HG03095 (cell line): ENCODE results near the gene GADD45A.

ENCODE experiments used
- ATAC-seq: cut with Tn5 transposase; IDR thresholded peaks from one replicate; pipeline ENCODE4 v1.9.1; 2021; ENCODE audit warnings: moderate library complexity; ENCODE audit not compliant: unreplicated experiment

Gene GADD45A

DNA sequence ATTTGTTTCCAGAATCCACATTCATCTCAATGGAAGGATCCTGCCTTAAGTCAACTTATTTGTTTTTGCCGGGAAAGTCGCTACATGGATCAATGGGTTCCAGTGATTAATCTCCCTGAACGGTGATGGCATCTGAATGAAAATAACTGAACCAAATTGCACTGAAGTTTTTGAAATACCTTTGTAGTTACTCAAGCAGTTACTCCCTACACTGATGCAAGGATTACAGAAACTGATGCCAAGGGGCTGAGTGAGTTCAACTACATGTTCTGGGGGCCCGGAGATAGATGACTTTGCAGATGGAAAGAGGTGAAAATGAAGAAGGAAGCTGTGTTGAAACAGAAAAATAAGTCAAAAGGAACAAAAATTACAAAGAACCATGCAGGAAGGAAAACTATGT lies 2.6 kb downstream of the GADD45A start:
- ATAC-seq = no peak

DNA sequence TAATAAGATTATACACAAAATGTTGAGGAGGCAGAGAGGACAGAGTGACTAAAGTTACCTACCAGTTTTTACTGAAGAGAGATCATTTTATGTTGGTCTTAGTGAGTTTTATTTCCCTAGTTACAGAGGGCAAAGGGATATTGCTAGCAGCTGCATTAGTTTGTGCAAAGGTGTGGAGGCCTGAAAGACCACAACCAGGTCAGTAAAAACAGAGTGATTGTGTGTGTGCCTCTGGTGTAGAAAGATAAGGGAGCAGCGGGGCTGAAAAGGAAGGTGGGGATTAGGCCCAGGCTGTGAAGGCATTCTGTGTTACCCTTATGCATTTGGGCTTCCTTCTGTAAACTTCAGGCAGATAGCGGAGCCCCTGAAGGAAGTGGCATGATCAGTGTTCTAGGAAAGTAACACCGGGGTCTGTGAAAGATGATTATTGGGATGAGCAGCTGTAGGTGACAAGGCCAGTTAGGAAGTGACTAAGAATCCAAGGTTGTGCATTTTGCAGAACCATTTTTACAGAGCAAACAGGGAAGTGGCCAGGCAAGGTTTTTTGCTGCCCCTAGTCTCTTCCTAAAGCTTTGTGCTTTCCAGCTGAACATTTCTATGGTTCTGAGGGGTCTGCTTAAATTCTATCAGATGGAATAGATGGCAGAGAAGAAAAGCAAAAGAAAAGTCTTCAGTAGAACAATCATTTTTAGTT lies 3.7 kb downstream of the GADD45A start:
- no peak for ATAC-seq

DNA sequence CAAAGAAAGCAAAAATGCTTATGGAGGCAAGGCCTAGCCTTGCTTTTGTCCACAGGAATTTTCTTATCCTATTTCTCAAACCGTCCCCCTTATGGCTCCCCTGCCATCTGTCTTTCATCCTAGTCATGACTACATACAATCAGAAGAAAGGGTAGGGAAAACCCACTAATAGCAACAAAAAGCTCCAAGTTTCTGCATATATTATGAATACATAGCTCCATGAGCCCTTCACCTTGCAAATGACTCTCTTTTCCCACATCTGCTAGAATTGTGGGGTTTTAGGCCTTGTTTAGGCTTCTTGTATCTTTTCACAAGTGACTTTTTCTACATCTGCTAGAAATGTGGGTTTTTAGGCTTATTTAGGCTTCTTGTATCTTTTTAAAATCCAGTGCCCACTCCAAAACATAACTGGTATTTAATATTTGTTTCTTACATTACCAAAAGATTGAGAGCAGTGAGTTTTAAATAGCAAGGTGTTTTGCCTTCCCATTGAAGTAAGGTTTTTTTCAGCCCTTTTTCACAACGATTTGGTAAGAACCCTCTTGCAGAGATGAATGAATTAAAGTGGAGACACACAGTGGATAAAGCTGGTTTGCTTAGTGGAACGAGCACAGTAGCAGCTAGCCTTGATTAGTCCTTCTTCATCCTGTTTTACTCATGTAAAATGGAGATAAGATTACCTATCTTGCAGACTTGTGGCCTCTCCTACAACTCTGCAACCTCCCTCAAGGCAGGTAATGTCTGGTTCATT lies 4.4 kb downstream of the GADD45A start:
- no peak for ATAC-seq

DNA sequence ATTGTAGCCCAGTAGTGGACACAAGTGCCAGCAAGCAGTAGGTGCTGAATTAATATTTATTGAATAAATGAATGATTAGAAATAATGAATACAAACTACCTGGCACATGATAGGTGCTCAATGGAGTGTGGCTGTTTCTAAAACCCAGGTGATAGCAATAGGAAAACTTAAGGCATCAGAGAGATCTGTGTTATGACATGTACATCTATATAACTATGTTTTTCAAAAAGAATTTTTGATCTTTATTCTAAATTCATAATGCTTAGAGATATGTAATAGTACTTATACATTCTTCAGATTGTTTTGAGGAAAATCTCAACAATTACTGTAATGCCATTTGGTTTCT lies 5.0 kb downstream of the GADD45A start:
- ATAC-seq = no peak

DNA sequence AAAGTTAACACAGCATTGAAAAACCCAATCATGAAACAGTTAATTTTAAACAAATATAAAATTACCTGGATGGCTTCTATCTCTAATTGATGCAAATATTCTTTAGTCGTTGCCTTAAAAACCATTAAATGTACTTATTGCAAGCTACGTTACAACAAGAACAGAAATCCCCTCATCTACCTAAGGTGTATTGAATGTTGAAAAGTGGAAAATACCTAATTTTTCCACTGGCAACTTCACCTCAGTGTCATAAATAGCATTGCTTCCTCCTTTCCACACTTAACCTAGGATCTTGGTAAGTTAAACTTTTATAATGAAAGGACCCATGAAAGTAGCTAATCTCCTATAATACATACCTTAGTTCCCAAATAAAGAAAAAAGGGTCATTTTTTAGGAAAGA lies 5.4 kb downstream of the GADD45A start:
- ATAC-seq = no peak

DNA sequence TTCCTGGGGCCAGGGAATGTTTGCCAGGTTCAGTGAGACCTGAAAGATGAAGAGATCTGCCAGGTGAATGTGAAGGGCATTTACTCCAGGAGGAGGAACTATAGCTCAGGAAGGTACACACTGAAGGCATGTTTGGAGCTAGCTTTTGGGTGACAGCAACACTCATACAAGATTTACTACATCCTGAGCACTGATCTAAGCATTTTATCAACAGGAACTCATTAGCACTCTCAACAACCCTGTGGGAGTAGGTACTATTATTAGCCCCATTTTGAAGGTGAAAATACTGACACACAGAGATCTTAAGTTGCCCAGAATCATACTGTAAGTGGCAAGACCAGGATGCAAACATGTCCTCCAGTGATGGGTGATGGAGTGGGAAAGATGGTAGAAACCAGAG lies 6.7 kb downstream of the GADD45A start:
- ATAC-seq = no peak

DNA sequence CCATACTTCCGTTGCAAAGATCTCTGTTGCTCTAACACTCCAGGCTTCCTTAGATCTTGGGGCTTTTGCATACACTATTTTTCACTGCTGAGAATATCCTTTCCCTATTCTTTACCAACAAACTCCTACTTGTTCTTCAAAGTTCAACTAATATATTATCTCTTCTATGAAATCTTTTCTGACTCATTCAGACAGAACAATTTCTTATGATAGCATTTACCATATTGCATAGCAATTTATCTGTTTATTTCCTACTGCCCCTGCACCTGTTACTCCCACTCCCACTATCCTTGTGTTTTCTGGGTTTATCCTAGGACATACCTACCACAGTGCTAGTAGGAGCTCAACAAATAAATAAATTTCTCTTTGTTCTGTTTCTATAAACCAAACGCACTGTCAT lies 11.0 kb downstream of the GADD45A start:
- ATAC-seq = no peak

DNA sequence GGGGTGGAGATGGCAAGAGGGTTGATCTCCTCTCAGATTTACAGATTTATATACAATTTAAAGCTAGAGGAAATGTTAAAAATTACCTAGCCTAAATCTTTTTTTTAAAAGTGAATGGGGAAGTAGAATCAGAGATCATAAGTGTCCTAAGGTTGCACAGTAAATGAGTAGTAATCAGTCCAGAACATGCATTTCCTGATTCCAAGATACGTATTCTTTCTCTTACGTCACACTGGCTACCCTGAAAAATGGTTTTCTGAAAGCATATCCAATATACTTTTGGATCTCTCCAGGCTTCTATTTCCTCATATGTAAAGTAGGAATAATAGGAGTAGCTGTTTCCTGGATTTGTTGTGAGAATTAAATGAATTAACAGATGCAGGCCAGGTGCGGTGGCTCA lies 11.7 kb downstream of the GADD45A start:
- no peak for ATAC-seq

DNA sequence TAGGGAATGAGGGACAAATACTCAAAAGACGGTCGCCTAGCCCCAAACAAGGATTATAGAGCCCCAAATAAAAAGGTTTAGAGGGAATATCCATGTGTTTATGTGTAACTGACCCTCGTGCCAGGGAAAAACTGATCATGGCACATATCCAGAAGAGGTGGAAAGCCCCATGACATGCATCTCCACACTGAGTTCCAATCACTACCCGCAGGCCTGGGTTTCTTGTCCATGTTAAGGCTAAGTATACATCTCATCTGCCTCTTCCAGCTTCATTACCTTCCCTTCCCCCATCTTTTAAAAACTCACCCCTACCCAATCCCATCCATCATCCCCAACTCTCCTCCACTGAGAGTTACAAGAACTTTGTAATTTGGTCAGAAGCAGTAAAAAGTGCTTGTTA lies 15.2 kb downstream of the GADD45A start:
- ATAC-seq = no peak

DNA sequence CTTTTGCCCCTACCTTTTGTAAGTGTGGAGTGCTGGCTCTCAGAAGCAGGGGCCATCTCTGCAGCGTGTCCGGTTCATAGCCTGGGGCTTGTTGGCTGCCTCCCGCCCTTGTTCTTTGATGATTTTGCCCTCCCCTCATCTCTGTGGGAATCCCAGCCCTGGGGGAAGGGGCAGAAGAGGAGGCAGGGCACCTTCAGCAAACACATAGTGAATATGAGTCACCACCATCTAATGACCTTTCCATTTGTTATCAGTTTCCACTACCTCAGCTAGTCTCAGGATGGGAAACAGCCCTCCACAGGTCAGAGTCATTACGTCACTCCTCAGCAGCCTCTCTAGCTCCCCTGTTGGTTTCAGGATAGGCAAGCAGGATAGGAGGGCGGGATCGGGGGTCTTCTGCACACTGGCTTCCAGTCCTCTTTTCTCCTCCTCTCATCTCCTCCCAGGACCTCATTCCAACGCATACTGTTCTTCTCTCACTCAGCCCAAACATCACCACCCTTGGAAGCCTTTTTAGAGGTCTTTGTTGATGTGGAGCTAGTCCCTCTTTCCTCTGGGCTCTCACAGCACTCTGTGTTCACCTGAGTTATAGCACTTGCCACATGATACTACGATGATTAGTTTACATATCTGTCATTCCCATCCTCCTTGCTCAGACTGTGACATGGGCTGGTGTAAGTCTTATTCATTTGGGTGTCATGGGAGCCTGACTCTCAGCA lies 15.8 kb downstream of the GADD45A start:
- ATAC-seq = no peak

DNA sequence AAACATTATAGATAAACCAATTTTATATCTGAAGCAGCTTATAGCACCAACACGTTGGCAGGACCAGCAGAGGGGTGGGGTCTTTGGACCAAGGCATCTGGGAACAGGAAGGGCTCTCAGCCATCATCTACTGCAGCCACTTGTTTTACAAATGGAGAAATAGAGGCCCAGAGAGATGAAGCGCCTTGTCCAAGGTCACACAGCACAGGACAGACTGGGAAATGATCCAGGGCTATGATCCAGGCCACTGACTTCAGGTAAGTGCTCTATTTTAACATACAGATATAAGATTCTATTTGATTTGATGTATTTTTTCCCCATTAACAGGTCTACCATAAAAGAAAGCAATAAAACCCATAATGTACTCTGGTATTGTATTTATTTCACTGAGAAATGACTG lies 16.9 kb downstream of the GADD45A start:
- no peak for ATAC-seq

DNA sequence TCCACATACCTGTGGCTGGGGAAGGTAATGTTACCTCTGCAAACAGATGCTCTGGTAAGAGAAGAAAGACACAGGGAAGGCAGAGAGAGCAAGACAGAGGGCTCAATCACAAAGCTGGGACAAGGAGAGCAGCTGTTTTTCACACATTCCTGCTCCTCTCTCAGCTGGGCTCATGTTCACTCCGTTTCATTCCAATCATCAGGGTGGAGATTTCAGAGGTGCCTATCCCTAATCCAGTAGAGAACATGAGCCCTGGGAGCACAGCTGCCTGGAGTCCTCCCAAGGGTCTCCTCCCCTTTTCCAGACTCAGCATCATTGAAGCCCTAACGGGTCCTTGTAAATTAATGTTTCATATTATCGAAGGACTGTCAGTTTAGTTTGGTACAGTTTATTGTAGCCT lies 19.4 kb downstream of the GADD45A start:
- ATAC-seq = no peak

DNA sequence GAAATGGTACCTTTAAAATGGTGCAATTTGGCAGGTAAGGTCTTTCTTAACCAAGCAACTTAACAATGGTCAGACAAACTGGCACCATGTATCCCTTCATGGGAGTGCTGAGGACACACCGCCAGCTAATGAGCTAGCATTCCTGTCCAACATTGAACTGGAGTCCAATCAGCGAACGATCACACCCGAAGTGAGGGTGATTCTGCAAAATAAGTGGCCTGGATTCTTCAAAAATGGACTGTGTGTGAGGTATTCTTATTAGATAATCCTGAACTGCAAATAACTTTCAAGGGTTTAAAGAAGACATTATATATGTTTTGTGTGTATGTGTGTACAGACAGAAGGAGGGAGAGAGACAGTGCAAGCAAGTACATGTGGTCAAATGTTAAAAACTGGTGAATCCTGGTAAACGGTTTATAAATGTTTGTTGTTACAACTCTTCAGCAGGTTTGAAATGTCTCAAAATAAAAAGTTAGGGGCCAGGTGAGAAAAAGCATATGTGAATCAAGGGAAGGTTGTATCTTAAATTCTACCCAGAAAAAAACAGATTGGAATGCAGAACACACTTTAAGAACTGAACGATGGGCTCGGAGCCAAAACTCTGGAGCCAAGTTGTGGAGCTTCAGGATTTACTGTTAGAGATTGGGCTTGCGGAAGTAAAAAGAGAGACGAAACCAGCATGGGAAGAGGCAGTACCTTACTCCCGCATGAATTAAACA lies 20.9 kb downstream of the GADD45A start:
- ATAC-seq = no peak

DNA sequence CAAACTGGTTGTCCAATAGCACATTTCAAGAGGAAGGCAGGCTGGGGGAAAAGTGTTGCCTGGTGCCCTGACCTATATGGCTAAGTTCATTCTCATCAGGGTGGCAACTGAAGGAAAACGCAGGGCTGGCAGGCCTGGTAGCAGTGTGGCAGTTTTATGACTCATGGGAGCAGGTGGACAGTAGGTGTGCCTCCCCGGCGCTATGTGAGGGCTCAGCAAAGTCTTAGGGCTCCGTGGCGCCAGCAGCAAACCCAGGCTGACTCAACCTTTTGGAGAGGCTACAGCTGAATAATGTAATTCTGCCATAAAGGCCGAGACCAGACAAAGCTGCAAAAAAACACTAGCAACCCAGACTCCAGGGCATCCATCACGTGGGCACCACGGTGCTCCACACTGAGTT lies 23.6 kb downstream of the GADD45A start:
- ATAC-seq = no peak

DNA sequence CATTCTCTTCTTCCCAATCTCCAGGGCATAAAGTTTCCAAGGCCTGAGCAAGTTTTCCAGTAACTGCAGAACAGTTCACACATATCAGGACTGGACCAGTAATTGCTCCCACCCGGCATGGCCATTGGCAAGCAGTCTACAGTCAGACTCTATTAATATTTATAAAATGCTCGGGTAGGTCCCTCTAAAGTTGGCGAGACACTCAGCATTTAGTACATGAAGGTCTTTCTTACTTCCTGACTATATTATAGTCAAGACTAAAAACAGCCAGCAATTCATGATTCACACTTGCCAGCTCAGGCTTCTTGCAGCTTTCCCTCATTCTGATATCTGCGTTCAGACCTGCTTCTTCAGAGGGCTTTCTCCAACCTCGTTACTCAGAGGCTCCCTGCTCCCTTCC lies 25.4 kb downstream of the GADD45A start:
- ATAC-seq = no peak

DNA sequence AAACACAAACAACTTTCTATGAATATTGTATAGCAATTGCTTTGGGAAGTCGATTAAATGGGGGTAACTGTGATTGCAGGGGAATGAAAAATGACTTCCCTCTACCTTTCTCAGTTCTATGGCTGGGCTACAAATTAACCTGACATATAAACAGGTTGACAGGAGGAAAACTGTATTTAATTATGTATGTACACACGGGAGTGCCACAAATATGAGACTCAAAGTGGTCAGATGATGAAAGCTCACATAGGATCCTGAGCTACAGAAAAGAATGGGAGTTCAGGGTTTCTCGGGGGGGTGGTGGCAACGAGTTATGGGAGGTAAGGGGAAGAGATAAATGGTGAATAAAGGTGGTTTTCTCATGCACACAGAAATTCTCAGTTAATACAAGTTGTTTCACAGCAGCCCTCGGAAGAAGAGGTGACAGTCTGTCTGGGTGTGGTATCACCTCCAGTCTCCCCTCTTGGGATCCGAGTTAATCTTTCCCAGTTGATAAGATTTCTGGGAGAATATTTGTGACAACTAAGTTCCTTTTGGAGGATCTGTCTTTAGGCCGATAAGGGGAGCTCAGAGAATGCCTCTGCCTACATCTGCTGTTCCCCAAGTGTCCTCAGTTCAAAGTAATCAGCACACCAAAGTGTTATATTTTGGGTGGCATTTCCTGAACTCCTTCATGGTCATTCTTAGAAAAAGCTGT lies 26.3 kb downstream of the GADD45A start:
- no peak for ATAC-seq

DNA sequence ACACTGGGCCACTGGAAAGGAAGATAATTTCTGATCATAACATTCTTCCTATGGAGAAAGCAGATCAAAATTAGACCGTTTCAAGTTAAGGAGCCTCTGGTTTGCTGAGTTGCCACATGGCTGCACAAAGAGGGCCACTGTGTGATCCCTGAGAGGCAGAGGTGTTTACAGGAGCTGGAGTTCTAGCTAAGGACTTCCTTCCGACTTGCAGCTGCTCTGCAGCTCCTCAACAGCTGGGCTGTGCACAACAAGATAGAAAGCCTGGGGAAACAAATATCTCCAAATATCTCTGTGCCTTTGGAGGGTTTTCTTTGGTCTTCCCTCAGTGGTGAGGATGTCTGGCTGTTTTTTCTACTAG lies 26.8 kb downstream of the GADD45A start:
- ATAC-seq = no peak

DNA sequence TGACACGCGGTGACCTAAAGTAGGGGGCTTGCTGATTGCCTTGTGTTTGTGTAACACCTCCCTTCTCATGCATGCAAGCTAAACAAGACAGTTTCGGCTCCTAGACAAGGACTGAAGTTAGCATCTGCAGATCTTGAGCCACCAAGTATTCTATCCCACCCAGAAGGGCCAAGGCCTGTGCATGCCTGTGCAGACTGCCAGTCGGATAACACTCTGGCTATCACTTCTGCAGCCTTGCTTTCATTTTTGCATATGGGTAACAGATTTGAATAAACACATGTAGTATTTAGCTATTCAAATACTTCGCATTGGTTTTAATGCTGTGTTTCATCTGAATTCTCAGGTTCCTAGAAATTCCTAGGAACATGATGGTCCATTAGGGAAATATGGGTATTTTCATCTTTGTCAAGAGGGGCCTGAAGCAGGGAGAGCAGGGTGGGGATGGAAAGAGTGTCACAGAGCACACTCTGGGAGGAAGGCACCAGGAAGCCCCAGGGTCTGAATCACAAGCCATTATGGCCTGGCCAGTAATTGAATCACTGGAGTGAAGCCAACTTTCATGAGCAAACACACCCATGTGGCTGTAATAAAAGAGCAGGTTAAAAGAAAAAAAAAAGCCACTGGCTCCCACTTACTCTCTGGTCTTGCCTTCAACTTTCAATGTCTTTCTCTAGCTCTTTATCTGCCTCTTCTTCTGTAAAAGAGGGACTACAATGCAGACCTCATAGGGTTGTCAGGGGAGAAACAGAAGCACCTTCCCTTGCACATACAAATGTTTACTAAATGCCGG lies 28.3 kb downstream of the GADD45A start:
- ATAC-seq = no peak

DNA sequence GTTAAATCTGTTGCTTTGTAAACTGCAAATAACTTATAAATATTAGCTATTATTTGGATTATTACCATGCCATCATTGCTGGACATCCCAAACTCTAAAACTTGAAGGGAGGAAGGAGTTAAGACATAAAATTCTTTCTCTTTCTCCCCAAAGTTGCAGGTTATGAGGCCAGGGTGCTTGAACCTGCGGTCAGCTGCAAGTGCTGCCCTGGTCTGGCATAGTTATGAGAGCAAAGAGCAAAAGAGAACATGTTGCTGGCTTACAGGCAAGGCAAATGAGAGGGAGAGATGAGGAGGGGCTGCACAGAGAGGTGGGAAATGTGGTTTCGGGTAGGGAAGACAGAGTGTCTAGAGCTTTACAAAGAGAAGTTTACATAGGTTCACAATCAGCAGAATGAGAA lies 30.8 kb downstream of the GADD45A start:
- no peak for ATAC-seq

DNA sequence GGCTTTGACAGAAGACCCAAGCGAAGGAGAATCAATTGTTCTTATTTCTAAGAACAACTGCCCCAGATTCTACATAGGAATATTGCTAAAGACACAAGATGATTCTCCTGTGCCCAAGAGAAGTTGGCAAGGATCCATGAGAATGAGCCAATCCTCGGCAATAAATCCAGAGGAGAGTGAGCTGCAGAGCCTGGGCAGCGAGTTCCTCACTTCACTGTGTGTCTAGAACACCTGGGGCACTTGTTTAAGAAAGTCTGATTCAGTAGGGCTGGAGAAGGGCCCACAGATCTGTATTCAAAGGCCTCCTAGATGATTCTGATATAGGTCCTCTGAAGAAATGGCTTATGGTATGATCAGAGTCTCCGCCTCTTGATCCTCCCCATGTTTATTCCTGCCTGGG lies 31.8 kb downstream of the GADD45A start:
- no peak for ATAC-seq
